ENCODE results near the gene ACTR10.

- TF ChIP-seq POLR2A (IDR thresholded peaks at IDR 0.05; ENCODE audit: extremely low read depth, insufficient read length) (no peak), CTCF (IDR thresholded peaks at IDR 0.05; ENCODE audit: low read depth, low read length) (no peak)
These were observed 16.6 kb downstream of the ACTR10 start for GRCh38 chr14:58216544-58216943.
